Measurements from ENCODE around the gene LRRC25. TPM values are rescaled to one million over a fixed set of nuclear protein-coding genes. Genes with fewer than 3 reads are reported as not detected.
"Not testable (repeated sequence)": the region's sequence is repeated elsewhere in the genome, so short reads cannot be mapped to it uniquely, and the experiment has no call there.

The LRRC25 gene
- total RNA-seq, 1 experiment from 2014 or later, result not detected

DNA sequence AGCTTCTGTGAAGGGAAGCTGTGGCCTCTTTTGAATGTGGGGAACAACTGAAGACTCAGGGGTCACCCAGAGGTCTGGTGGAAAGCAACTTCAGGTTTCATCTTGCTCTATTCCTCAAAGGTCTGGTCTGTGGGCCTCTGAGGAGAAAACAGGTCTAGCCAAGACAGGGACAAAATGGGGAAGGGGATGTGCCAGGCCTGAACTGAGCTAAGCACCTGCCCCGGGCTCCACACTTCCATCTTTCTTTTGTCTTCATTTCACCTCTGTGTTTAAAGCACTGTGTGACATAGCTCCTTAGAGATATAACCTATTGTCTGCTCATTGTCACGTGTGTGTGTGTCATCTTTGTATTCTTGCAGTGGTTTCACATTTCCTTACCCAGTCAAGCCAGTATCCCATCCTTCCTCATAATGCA, 31.4 kb downstream of the LRRC25 start:
- in situ Hi-C loops (cut with HindIII; ENCODE audit: low pct_unique_long_range_greater_than_20kb, low sequenced_read_pairs), result no loop called here
- no peak for DNase-seq (ENCODE audit: low read depth)

DNA sequence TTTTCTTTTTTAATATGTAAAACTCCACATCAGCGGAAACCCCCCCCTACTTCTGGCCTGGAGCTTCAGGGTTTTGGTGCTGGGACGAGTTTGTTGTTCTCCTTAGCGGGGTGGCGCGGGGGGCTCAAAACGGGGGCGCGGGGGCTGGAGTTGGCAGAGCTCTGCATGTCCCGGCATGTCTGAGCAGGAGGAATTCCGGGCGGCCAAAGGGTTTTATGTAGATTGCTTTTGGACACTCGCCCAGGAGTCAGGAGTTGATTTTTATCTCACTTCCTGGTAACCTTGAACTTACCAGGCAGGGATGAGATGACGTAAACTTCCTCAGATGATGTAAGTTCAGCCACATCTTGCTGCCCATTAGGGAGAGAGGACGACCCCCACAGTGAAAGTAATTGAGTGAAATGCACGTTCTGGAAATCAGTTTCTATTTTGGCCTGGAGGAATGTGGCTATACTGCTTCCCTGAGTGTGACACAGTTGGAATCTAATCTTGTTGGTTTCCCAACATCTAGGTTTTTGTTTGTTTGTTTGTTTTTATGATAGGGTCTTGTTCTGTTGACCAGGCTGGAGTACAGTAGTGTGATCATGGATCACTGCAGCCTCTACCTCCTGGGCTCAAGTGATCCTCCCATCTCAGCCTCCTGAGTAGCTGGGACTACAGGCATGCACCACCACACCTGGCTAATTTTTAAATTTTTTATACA, 32.4 kb downstream of the LRRC25 start:
- in situ Hi-C loops (cut with HindIII; ENCODE audit: low pct_unique_long_range_greater_than_20kb, low sequenced_read_pairs), result no loop called here
- DNase-seq (ENCODE audit: low read depth), result peak; percentile 99

DNA sequence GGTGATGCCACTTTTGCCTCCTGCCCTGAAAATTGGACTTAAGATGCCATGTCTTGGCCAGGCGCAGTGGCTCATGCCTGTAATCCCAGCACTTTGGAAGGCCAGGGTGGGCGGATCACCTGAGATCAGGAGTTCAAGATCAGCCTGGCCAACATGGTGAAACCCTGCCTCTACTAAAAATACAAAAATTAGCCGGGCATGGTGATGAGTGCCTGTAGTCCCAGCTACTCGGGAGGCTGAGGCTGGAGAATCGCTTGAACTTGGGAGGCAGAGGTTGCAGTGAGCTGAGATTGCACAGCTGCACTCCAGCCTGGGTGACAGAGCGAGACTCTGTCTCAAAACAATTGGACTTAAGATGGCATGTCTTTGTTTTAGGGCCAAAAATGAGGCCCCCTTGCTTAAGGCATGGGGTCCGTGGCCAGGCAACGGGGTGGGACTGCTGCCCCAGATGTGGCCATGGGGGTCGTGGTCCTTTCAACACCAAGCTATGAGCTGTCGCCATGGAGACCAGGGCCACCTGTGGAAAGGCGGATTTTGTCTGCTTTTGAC, 33.1 kb downstream of the LRRC25 start:
- DNase-seq (ENCODE audit: low read depth); in situ Hi-C loops (cut with HindIII; ENCODE audit: low pct_unique_long_range_greater_than_20kb, low sequenced_read_pairs): not testable (repeated sequence)

DNA sequence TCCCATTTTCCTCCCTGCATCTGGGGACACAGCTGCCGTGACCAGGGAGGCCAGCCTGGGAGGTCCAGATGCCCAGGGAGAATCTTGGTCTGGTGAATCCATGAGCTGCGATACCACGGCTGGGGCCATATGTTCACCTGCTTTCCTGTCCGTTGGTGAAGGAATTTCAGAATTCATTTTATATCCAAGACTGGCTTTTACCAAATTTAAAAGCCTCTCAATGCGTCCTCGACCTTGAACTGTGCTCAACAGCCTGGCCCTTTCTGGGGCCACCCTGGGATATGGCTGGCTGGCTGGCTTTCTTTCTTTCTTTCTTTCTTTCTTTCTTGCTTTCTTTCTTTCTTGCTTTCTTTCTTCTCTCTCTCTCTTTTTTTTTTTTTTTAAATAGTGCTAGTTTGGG, 33.6 kb downstream of the LRRC25 start:
- in situ Hi-C loops (cut with HindIII; ENCODE audit: low pct_unique_long_range_greater_than_20kb, low sequenced_read_pairs), result no loop called here
- no peak for DNase-seq (ENCODE audit: low read depth)

DNA sequence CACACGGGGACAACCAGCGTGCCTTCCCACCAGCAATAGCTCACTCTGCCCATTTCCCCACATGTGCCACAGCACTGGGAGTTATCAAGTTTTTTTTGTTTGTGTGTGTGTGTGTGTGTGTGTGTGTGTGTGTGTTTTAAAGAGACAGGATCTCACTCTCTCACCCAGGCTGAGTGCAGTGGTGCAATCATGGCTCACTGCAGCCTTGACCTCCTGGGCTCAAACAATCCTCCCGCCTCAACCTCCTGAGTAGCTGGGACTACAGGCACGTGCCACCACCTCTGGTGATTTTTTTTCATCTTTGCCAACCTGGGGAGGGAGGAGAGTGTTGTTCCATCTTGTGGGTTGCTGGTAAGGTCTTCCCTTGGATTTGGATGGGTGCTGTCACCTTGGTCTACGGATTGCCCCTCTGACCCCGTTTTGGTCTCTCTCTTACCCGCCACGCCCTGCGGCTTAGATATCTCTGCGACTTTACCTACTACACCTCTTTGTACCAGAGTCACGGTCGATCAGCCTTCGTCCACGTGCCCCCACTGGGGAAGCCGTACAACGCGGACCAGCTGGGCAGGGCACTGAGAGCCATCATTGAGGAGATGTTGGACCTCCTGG, 34.4 kb downstream of the LRRC25 start:
- no peak for DNase-seq (ENCODE audit: low read depth)
- in situ Hi-C loops (cut with HindIII; ENCODE audit: low pct_unique_long_range_greater_than_20kb, low sequenced_read_pairs), result no loop called here

DNA sequence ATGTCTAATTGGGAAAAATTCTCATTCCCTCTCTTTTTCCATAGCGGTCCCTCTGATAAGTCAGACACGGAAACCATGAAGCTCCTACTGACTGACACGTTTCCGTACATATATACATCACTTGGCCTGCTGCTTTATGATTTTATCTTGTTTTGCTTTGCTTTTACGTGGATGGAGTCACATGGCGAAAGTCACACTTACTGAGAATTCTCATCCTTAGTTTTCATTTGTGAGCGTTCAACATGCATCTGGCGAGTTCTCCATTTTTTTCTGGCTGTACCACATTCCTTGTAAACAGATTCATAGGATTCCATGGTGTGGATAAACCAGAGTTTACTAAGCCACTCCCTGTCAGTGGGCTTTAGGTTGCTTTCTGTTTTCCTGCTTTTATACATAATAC, 35.8 kb downstream of the LRRC25 start:
- in situ Hi-C loops (cut with HindIII; ENCODE audit: low pct_unique_long_range_greater_than_20kb, low sequenced_read_pairs), result no loop called here
- no peak for DNase-seq (ENCODE audit: low read depth)

DNA sequence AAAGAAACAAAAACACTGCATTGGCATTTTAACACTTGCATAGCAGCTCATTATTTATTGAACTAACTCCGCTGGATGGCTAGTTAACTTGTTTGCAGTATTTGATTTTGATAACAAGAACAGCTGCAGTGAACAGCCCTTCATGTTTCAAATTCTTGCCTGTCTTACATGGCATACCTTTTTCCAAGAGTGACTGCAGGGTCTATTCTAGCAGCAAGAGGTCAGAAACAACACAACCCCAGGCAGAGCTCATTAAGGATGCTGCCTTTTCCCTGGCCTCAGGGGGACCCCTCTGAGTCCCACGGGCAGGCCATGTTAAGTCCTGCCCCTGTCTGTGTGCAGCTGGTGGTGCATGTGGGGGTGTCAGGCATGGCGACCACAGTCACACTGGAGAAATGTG, 40.4 kb downstream of the LRRC25 start:
- no peak for DNase-seq (ENCODE audit: low read depth)
- in situ Hi-C loops (cut with HindIII; ENCODE audit: low pct_unique_long_range_greater_than_20kb, low sequenced_read_pairs), result no loop called here

DNA sequence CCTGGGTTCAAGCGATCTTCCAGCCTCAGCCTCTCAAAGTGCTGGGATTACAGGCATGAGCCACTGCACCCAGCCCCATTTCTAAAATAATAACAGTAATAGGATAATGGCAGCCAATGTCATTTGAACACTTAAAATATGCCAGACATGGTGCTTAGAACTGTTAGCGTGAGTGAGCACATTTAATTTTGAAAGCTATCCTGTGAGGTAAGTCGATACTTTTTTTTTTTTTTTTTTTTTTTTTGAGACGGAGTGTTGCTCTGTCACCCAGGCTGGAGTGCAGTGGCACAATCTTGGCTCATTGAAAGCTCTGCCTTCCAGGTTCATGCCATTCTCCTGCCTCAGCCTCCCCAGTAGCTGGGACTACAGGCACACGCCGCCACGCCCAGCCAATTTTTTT, 42.7 kb downstream of the LRRC25 start:
- in situ Hi-C loops (cut with HindIII; ENCODE audit: low pct_unique_long_range_greater_than_20kb, low sequenced_read_pairs); DNase-seq (ENCODE audit: low read depth): not testable (repeated sequence)

DNA sequence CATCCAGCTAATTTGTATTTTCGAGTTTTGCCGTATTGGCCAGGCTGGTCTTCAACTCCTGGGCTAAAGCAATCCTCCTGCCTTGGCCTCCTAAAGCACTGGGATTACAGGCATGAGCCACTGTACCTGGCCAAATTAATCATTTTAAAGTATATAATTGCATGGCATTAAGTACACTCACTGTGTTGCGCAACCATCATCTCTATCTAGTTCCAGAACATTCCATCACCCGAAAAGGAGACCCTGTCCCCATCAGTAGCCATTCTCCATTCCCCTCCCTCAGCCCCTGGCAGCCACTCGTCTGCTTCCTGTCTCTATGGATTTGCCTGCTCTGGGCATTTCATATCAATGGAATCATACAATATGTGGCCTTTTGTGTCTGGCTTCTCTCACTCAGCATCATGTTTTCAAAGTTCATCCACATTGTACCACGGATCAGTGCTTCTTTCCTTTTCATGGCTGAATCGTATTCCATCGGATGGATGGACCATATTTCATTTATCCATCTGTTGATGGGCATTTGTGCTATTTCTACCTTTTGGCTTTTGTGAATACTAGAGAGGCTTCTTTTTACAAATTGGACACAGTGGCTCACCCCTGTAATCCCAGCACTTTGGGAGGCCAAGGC, 43.9 kb downstream of the LRRC25 start:
- no peak for DNase-seq (ENCODE audit: low read depth)
- in situ Hi-C loops (cut with HindIII; ENCODE audit: low pct_unique_long_range_greater_than_20kb, low sequenced_read_pairs), result no loop called here

DNA sequence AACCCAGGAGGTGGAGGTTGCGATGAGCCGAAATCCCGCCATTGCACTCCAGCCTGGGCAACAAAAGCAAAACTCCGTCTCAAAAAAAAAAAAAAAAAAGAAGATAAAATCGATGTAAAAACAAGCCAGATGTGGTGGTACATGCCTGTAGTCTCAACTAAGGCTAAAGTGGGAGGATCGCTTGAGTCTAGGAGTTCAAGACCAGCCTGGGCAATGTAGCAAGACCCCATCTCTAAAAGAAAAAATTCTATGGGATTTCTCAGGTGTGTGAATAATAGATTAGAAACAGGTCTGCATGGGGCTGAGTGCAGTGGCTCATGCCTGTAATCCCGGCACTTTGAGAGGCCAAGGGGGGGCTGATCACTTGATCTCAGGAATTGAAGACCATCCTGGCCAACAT, 45.9 kb downstream of the LRRC25 start:
- in situ Hi-C loops (cut with HindIII; ENCODE audit: low pct_unique_long_range_greater_than_20kb, low sequenced_read_pairs), result no loop called here
- no peak for DNase-seq (ENCODE audit: low read depth)

DNA sequence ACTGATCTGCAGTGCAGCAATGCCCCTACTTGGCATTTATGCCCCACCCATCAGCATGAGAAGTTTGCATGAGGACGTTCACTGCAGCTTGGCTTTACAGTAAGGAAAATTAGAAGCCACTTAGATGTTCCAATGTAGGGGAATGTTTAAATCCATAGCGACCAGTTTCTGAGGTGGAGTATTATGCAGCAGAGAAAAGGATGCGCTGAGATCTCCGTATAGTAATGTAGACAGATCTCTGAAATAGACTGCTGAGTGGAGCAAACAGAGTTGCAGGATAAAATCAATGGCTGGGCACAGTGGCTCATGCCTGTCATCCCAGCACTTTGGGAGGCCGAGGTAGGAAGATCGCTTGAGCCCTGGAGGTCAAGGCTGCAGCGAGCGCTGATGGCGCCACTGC, 46.9 kb downstream of the LRRC25 start:
- no peak for DNase-seq (ENCODE audit: low read depth)
- in situ Hi-C loops (cut with HindIII; ENCODE audit: low pct_unique_long_range_greater_than_20kb, low sequenced_read_pairs), result no loop called here

DNA sequence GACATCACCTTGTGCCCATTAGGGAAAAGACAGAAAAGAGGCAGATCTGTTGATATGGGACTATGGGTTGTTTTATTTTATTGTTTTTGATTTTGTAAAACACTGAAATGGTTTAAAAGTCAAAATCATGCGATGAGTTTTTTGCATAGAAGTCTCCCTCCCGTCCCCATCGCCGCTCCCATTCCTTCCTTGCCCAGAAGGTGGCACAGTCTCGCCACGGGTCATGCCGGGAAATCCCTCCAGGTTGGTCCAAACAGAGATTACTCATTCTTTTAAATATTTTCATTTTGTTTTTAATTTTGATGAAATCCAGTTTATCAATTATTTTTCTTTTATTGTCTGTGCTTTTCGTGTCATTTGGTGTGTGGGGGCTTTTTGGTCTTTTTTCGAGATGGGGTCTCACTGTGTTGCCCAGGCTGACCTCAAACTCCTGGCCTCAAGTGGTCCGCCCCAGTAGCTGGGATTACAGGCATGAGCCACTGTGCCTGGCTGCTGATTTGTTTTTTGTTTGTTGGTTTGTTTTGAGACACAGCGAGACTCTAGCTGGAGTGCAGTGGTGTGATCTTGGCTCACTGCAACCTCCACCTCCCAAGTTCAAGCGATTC, 47.8 kb downstream of the LRRC25 start:
- peak; percentile 63 for DNase-seq (ENCODE audit: low read depth)
- in situ Hi-C loops (cut with HindIII; ENCODE audit: low pct_unique_long_range_greater_than_20kb, low sequenced_read_pairs), result no loop called here

DNA sequence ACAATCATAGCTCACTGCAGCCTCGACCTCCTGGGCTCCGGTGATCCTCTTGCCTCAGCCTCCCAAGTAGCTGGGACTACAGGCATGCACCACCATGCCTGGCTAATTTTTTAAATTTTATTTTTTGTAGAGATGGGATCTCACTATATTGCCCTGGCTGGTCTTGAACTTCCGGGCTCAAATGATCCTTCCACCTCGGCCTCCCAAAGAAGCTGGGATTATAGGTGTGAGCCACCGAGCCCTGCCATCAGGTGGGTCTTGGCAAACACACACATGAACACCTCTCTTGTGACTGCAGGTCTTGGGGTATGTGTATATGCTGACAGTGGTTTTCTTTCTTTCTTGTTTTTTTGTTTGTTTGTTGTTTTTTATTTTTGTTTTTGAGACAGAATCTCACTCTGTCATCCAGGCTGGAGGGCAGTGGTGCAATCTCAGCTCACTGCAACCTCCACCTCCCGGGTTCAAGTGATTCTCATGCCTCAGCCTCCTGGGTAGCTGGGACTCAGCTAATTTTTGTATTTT, 48.5 kb downstream of the LRRC25 start:
- DNase-seq (ENCODE audit: low read depth); in situ Hi-C loops (cut with HindIII; ENCODE audit: low pct_unique_long_range_greater_than_20kb, low sequenced_read_pairs): not testable (repeated sequence)

DNA sequence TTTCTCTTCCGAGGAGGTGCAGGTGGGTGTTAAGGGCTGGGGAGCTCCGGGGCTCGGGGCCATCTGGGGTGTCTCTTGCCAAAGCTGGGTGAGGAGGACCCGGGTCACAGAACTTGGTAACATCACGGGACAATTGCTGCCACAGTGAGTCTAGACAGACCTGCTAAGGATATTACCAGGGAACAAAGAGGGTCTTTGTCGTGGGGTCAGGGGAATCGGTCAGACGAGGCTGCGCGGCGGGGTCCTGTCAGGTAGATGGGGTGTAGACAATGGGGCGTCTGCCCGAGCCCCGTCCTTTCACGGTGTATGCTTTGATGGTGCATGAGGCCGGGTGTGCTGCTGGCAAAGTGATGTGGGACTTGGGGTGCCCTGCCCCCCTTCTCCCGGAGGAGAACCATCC, 49.3 kb downstream of the LRRC25 start:
- in situ Hi-C loops (cut with HindIII; ENCODE audit: low pct_unique_long_range_greater_than_20kb, low sequenced_read_pairs), result no loop called here
- no peak for DNase-seq (ENCODE audit: low read depth)

DNA sequence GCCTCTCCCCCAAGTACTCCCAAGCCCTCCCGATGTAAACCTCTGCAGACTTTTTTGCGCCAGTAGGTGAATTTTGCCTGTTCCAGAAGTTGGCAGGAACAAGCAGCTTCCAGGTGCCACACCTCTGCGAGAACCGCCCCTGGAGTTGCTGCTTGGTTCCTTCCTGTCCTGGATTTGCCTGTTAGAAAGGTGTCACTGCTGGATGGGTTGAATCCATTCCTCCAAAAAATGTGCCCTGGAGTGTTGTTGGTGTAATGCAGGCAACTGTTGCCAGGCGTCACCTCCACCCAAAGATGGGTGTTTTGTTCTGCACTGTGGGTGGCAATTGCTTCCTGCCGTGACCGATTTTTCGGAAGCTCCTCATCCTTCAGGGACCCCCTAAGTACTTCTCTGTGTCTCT, 51.3 kb downstream of the LRRC25 start:
- in situ Hi-C loops (cut with HindIII; ENCODE audit: low pct_unique_long_range_greater_than_20kb, low sequenced_read_pairs), result no loop called here
- DNase-seq (ENCODE audit: low read depth), result no peak

DNA sequence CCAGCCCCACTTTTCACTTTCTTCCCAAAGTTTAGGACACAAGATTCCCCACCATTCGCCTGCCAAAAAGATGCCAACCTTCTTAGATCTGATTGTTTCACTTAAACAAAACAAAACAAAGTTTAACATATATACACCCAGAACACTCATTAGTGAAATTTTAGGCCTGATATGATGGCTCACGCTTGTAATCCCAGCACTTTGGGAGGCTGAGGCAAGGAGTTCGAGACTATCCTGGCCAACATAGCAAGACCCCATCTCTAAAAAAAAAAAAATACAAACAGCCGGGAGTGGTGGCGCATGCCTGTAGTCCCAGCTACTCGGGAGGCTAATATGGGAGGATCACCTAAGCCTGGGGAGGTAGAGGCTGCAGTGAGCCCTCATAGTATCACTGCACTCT, 52.1 kb downstream of the LRRC25 start:
- no peak for DNase-seq (ENCODE audit: low read depth)
- in situ Hi-C loops (cut with HindIII; ENCODE audit: low pct_unique_long_range_greater_than_20kb, low sequenced_read_pairs), result no loop called here

DNA sequence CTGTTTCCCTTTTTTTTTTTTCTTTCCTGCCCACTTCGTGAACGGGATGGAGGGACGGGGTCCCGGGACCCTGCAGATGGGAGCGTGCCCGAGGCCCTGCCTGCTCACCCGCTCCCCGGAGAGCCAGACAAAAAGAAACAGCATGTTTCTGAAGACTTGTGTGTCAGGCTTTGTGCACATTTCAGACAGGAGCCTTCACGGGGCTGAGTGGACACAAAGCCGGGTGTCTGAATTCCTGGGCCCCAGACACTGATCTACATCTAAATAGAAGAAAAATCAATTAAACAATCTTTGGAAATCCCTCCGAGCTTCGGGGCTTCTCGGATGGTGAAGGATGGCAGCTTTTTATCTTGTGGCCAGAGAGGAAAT, 52.9 kb downstream of the LRRC25 start:
- in situ Hi-C loops (cut with HindIII; ENCODE audit: low pct_unique_long_range_greater_than_20kb, low sequenced_read_pairs), result no loop called here
- no peak for DNase-seq (ENCODE audit: low read depth)

DNA sequence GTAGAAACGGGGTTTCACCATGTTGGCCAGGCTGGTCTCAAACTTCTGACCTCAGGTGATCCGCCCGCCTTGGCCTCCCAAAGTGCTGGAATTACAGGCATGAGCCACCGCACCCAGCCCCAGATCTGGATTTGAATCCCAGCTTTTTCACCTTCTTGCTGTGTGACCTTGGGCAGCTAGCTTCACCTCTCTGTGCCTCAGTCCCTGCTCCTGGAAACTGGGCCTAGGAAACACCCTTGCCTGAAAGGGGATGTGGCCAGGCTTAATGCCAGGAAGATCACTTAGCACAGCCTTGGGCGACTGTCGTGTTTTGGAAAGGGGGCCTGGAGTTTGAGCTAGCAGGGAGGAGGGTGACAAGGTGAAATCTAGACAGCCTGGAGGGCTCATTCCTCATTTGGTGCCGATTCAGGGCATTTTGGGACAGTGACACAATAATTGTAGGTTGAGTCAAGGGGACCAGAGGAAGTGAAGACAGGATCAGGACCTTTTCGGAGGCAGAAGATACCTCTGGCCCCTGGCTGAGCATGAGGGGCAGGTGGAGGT, 55.3 kb downstream of the LRRC25 start:
- in situ Hi-C loops (cut with HindIII; ENCODE audit: low pct_unique_long_range_greater_than_20kb, low sequenced_read_pairs), result no loop called here

More for the DNA sequence above, 55.3 kb downstream of the LRRC25 start:
- DNase-seq (ENCODE audit: low read depth), result no peak

Data from Caki2 (cell line).